Spleen (tissue), 7 donors: ENCODE measurements around the gene PCBP3.

Experiments
- POLR2AphosphoS5 ChIP-seq, 3 donors: sonication (generic); formaldehyde crosslinking; IDR thresholded peaks; one replicate each; pipeline ENCODE4 v1.5.1; 2017; ENCODE audit warnings: antibody characterized with exemption in 3 of 3
- TF ChIP-seq, protein P1 (sequence below), 11 experiments: fragments of 200-600 bp in 7 of 11; fragments of 450-650 bp in 4 of 11; sonication (generic) in 4 of 11; IDR thresholded peaks in 8 of 11; conservative IDR thresholded peaks in 3 of 11; 1 replicate in 7 of 11; 2 replicates in 4 of 11; pipeline versions ENCODE4 v1.4.0 to v1.8.0; 2016 to 2021; ENCODE audit warnings: antibody characterized with exemption in 11 of 11, inconsistent platforms in 4 of 11, mild to moderate bottlenecking in 1 of 11
- donor health status: DM: no; HTN: no; CAD: no; lungs with moderate emphysema.
- donor health status: DM: no; HTN: no; CAD: no.
- donor health status: DM: no; HTN: no; CAD: no.

DNA sequence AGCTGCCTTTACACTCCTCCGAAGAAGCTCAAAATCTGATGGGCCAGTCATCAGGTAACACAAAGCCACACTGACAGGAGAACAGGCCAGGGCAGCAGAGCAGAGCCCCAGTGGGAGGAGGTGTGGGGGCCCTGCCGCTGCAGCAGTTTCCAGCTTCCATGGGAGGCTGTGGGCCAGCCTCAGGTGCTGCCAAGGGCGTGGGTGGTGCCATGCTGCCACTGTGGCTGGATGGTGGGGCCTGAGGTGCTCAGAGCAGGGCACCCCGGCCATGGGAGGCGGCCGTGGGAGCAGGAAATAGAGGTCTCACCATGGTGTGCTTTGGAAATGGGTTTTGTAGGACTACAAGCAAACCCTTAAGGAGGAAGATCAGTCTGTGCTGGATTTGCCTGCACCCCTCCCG lies 287.3 kb downstream of the PCBP3 start:
- TF ChIP-seq, protein P1, sequence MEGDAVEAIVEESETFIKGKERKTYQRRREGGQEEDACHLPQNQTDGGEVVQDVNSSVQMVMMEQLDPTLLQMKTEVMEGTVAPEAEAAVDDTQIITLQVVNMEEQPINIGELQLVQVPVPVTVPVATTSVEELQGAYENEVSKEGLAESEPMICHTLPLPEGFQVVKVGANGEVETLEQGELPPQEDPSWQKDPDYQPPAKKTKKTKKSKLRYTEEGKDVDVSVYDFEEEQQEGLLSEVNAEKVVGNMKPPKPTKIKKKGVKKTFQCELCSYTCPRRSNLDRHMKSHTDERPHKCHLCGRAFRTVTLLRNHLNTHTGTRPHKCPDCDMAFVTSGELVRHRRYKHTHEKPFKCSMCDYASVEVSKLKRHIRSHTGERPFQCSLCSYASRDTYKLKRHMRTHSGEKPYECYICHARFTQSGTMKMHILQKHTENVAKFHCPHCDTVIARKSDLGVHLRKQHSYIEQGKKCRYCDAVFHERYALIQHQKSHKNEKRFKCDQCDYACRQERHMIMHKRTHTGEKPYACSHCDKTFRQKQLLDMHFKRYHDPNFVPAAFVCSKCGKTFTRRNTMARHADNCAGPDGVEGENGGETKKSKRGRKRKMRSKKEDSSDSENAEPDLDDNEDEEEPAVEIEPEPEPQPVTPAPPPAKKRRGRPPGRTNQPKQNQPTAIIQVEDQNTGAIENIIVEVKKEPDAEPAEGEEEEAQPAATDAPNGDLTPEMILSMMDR (IDR thresholded peaks at IDR 0.05 in 8 of 11, conservative IDR thresholded peaks at IDR 0.05 in 3 of 11) = no peak
- no peak for TF ChIP-seq POLR2AphosphoS5 (IDR thresholded peaks at IDR 0.05)
